Adrenal gland (tissue), 12 donors: ENCODE results near the gene GAGE10. TPM values are rescaled to one million over a fixed set of nuclear protein-coding genes. Genes with fewer than 3 reads are reported as not detected.
"Not testable (repeated sequence)": the region's sequence is repeated elsewhere in the genome, so short reads cannot be mapped to it uniquely, and the experiment has no call there.

ENCODE experiments used
- DNase-seq, 7 donors: peaks; one replicate each; pipeline ENCODE4 v3.0.0-alpha.2; 2019 to 2020
- H3K27ac ChIP-seq, 5 donors: fragments of 200-600 bp; sonication (generic) in 4 of 5; 1 replicate in 3 of 5; 2 replicates in 2 of 5; pipeline versions ENCODE4 v1.5.1 to v1.8.0; 2016 to 2020; ENCODE audit warnings: mild to moderate bottlenecking in 1 of 5
- H3K27me3 ChIP-seq: fragments of 200-600 bp; 2 replicates; pipeline ENCODE4 v1.8.0; 2021
- H3K36me3 ChIP-seq, 2 donors: fragments of 200-600 bp; replicated peaks in 1 of 2; 1 replicate in 1 of 2; 2 replicates in 1 of 2; pipeline versions ENCODE4 v1.5.1 to v1.8.0; 2018 to 2022
- H3K4me1 ChIP-seq, 2 donors: fragments of 200-600 bp; replicated peaks in 1 of 2; 1 replicate in 1 of 2; 2 replicates in 1 of 2; pipeline versions ENCODE4 v1.5.1 to v1.8.0; 2018 to 2021
- H3K4me3 ChIP-seq, 4 donors: fragments of 200-600 bp; sonication (generic) in 3 of 4; one replicate each; pipeline ENCODE4 v1.5.1; 2016 to 2018
- H3K9me3 ChIP-seq, 3 donors: fragments of 200-600 bp; sonication (generic) in 1 of 3; replicated peaks in 1 of 3; 1 replicate in 2 of 3; 2 replicates in 1 of 3; pipeline versions ENCODE4 v1.5.1 to v1.8.0; 2016 to 2021
- CTCF ChIP-seq, 6 experiments: fragments of 450-650 bp in 4 of 6; fragments of 200-600 bp in 2 of 6; sonication (generic) in 1 of 6; IDR thresholded peaks; 1 replicate in 5 of 6; 2 replicates in 1 of 6; pipeline versions ENCODE4 v1.5.1 to v1.8.0; 2016 to 2021; ENCODE audit warnings: antibody characterized with exemption in 6 of 6, mild to moderate bottlenecking in 2 of 6, moderate library complexity in 1 of 6
- POLR2A ChIP-seq, 2 donors: fragments of 450-650 bp; IDR thresholded peaks; one replicate each; pipeline ENCODE4 v1.6.1; 2017; ENCODE audit warnings: antibody characterized with exemption in 2 of 2, mild to moderate bottlenecking in 2 of 2, moderate library complexity in 1 of 2
- WGBS, 4 donors: extraction: QIAGEN DNeasy Blood & Tissue Kit in 2 of 4; methylation state at CpG; one replicate each; pipeline versions ENCODE4 v1.1.5 to v1.1.7; 2013 to 2017; 5-methylcytosine and 5-hydroxymethylcytosine counted together
- intact Hi-C, 2 donors: fragments of 100-400 bp; cut with DNase I; formaldehyde crosslinking; loops; one replicate each; pipeline versions ENCODE4 v1.14.1 to v1.15.0; 2022 to 2023
- polyA plus RNA-seq, 3 donors: library from polyadenylated mRNA; stranded (reverse); fragments of 200-250 nt in 2 of 3; fragments of 350-450 nt in 1 of 3; fragmentation: Illumina TruSeq in 1 of 3; extraction: RNeasy Lipid Tissue Mini Kit (QIAGEN cat#74804) in 1 of 3; gene quantifications; one replicate each; pipeline ENCODE4 v1.2.3, GENCODE V29; 2013 to 2014
- total RNA-seq, 9 donors: library from RNA; depleted of rRNA in 4 of 9; stranded (reverse); fragments of >200 nt in 4 of 9; fragments of 120-200 nt in 1 of 9; fragmentation: NEBNext Ultra II Directional in 1 of 9; extraction: Animal tissue kit (Norgen Biotek cat#: 25700) in 1 of 9; gene quantifications; one replicate each; pipeline versions ENCODE4 v1.1.0 to v1.2.4, GENCODE V29; 2013 to 2023
- donor health status: healthy with polysubstance abuse.
- donor health status: Bipolar disorder and iron deficiency.
- donor health status: DM: yes; HTN: yes; CAD: no.
- donor health status: DM: no; HTN: no; CAD: no.
- donor health status: DM: no; HTN: no; CAD: no.
- donor health status: DM: yes; HTN: yes; CAD: no.

GAGE10 gene
- total and polyA plus RNA-seq, 12 donors: 0.33 TPM; not detected in 11

GRCh38 chrX:49316085-49316484 is 12.6 kb downstream of the GAGE10 start:
- DNase-seq: no peak
- no peak for TF ChIP-seq CTCF (IDR thresholded peaks at IDR 0.05)
- no peak for TF ChIP-seq POLR2A (IDR thresholded peaks at IDR 0.05)
- Histone ChIP-seq H3K36me3 (no peaks in the 10 kb centered on the region), H3K27me3 (peaks cover 6% of the 10 kb centered on the region), H3K4me1 (no peaks in the 10 kb centered on the region), H3K9me3 (no peaks in the 10 kb centered on the region), H3K4me3 (no peak overlapping the region), H3K27ac (no peak overlapping the region)
- intact Hi-C loops: no loop called here
- 47 to 59% (median 52%) methylated on average over 4 of the region's 4 CpGs for WGBS, 4 donors

- intact Hi-C loops: not testable (repeated sequence)
Observed at GRCh38 chrX:49321737-49322136, 18.3 kb downstream of the GAGE10 start, which contains the start of gene GAGE12J. GAGE12J (plus strand) TSS chrX:49322037; CDS start chrX:49323194, 1,157 bp downstream.

GRCh38 chrX:49322266-49322665 is 18.8 kb downstream of the GAGE10 start:
- H3K27ac ChIP-seq, H3K27me3 ChIP-seq, DNase-seq, H3K4me1 ChIP-seq, H3K4me3 ChIP-seq, H3K36me3 ChIP-seq, H3K9me3 ChIP-seq, intact Hi-C loops: not testable (repeated sequence)
- WGBS, 4 donors: no CpG with 5 or more reads among the region's 27 CpGs

More at GRCh38 chrX:49321737-49322136, 18.3 kb downstream of the GAGE10 start, which contains the start of gene GAGE12J:
- DNase-seq, H3K27me3 ChIP-seq, H3K36me3 ChIP-seq, H3K9me3 ChIP-seq, H3K27ac ChIP-seq, H3K4me3 ChIP-seq, H3K4me1 ChIP-seq: not testable (repeated sequence)
- WGBS, 4 donors: 100% methylated on average over 1 of the region's 16 CpGs; no CpG with 5 or more reads in 3 of the 4 donors

GRCh38 chrX:49323735-49324134 is 20.3 kb downstream of the GAGE10 start:
- H3K4me1 ChIP-seq, H3K9me3 ChIP-seq, H3K27ac ChIP-seq, H3K27me3 ChIP-seq, DNase-seq, intact Hi-C loops, H3K4me3 ChIP-seq, H3K36me3 ChIP-seq: not testable (repeated sequence)
- WGBS, 4 donors: 41 to 80% (median 63%) methylated on average over 1 to 4 of the region's 7 CpGs; no CpG with 5 or more reads in 1 of the 4 donors

- H3K9me3 ChIP-seq, H3K4me3 ChIP-seq, H3K27ac ChIP-seq, DNase-seq, H3K27me3 ChIP-seq, intact Hi-C loops, H3K4me1 ChIP-seq, H3K36me3 ChIP-seq: not testable (repeated sequence)
- 81 to 100% (median 89%) methylated on average over 1 to 8 of the region's 11 CpGs for WGBS, 4 donors
Observed at GRCh38 chrX:49330421-49330820, 27.0 kb downstream of the GAGE10 start.

- H3K4me1 ChIP-seq, H3K9me3 ChIP-seq, H3K27me3 ChIP-seq, H3K4me3 ChIP-seq, H3K27ac ChIP-seq, H3K36me3 ChIP-seq, intact Hi-C loops, DNase-seq: not testable (repeated sequence)
- no CpG with 5 or more reads among the region's 16 CpGs for WGBS, 4 donors
Observed at GRCh38 chrX:49331282-49331681, 27.8 kb downstream of the GAGE10 start, which contains the start of gene GAGE13. GAGE13 (plus strand) TSS chrX:49331582; CDS start chrX:49332738, 1,156 bp downstream.

- DNase-seq, H3K27me3 ChIP-seq, H3K9me3 ChIP-seq, H3K4me1 ChIP-seq, intact Hi-C loops, H3K27ac ChIP-seq, H3K4me3 ChIP-seq, H3K36me3 ChIP-seq: not testable (repeated sequence)
- 87% methylated on average over 20 of the region's 26 CpGs; no CpG with 5 or more reads in 3 of the 4 donors for WGBS, 4 donors
Observed at GRCh38 chrX:49331841-49332240, 28.4 kb downstream of the GAGE10 start.

- intact Hi-C loops, H3K27ac ChIP-seq, DNase-seq, H3K4me1 ChIP-seq, H3K36me3 ChIP-seq, H3K9me3 ChIP-seq, H3K4me3 ChIP-seq, H3K27me3 ChIP-seq: not testable (repeated sequence)
- WGBS, 4 donors: 87 to 90% (median 88%) methylated on average over 12 to 18 of the region's 24 CpGs; no CpG with 5 or more reads in 1 of the 4 donors
Observed at GRCh38 chrX:49341449-49341848, 38.0 kb downstream of the GAGE10 start.

GRCh38 chrX:49344496-49345175 is 41.2 kb downstream of the GAGE10 start:
- WGBS, 4 donors: 71 to 80% (median 78%) methylated on average over 11 to 14 of the region's 15 CpGs
- not testable (repeated sequence) for H3K4me3 ChIP-seq

GRCh38 chrX:49345402-49345801 is 42.0 kb downstream of the GAGE10 start:
- H3K27ac ChIP-seq, H3K4me3 ChIP-seq, H3K9me3 ChIP-seq, H3K36me3 ChIP-seq, DNase-seq, H3K4me1 ChIP-seq, intact Hi-C loops, H3K27me3 ChIP-seq: not testable (repeated sequence)
- WGBS, 4 donors: 76 to 86% (median 80%) methylated on average over 5 to 9 of the region's 10 CpGs

More at GRCh38 chrX:49344496-49345175, 41.2 kb downstream of the GAGE10 start:
- H3K27ac ChIP-seq, H3K9me3 ChIP-seq, H3K36me3 ChIP-seq, H3K4me1 ChIP-seq, DNase-seq, H3K27me3 ChIP-seq, intact Hi-C loops: not testable (repeated sequence)
